Transverse colon (tissue), 4 donors: ENCODE measurements around the gene ARMC5. TPM values are rescaled to one million over a fixed set of nuclear protein-coding genes. Genes with fewer than 3 reads are reported as not detected.

Source experiments
- DNase-seq: peaks from one replicate; pipeline ENCODE4 v3.0.0-alpha.2; 2019
- H3K27ac ChIP-seq, 4 donors: fragments of 200-600 bp; sonication (generic); 2 replicates each; pipeline ENCODE4 v1.5.1; 2016 to 2018; ENCODE audit warnings: inconsistent platforms in 4 of 4
- H3K27me3 ChIP-seq: fragments of 200-600 bp; sonication (generic); 2 replicates; pipeline ENCODE4 v1.5.1; 2017; ENCODE audit warnings: inconsistent platforms
- H3K36me3 ChIP-seq, 4 donors: fragments of 200-600 bp; sonication (generic); 2 replicates each; pipeline ENCODE4 v1.5.1; 2017 to 2019; ENCODE audit warnings: inconsistent platforms in 4 of 4
- H3K4me1 ChIP-seq, 4 donors: fragments of 200-600 bp; sonication (generic); 2 replicates each; pipeline ENCODE4 v1.5.1; 2017 to 2020; ENCODE audit warnings: inconsistent platforms in 4 of 4
- H3K4me3 ChIP-seq, 4 donors: fragments of 200-600 bp; sonication (generic); 1 replicate in 1 of 4; 2 replicates in 3 of 4; pipeline versions ENCODE4 v1.5.1 to v1.6.1; 2017 to 2019; ENCODE audit warnings: inconsistent platforms in 4 of 4
- H3K9me3 ChIP-seq, 2 donors: fragments of 200-600 bp; sonication (generic); 2 replicates each; pipeline ENCODE4 v1.5.1; 2017 to 2019; ENCODE audit warnings: inconsistent platforms in 2 of 2
- CTCF ChIP-seq, 5 experiments: fragments of 200-600 bp in 3 of 5; fragments of 450-650 bp in 2 of 5; sonication (generic) in 3 of 5; IDR thresholded peaks; 1 replicate in 2 of 5; 2 replicates in 3 of 5; pipeline ENCODE4 v1.5.1; 2016 to 2017; ENCODE audit warnings: antibody characterized with exemption in 5 of 5, inconsistent platforms in 3 of 5, mild to moderate bottlenecking in 2 of 5, moderate library complexity in 1 of 5
- EP300 ChIP-seq: sonication (generic); formaldehyde crosslinking; IDR thresholded peaks from one replicate; pipeline ENCODE4 v1.6.1; 2017; ENCODE audit warnings: antibody characterized with exemption, low read depth
- POLR2A ChIP-seq: fragments of 450-650 bp; IDR thresholded peaks from one replicate; pipeline ENCODE4 v1.6.1; 2016; ENCODE audit warnings: antibody characterized with exemption, mild to moderate bottlenecking, moderate library complexity
- POLR2AphosphoS5 ChIP-seq, 3 donors: sonication (generic); formaldehyde crosslinking; IDR thresholded peaks; one replicate each; pipeline ENCODE4 v1.6.1; 2016; ENCODE audit warnings: antibody characterized with exemption in 3 of 3
- WGBS, 2 donors: methylation state at CpG; one replicate each; pipeline ENCODE4 v1.1.5; 2018; ENCODE audit warnings: low coverage in 1 of 2; 5-methylcytosine and 5-hydroxymethylcytosine counted together
- in situ Hi-C, 4 donors: fragments of 200-750 bp; cut with MboI; loops; one replicate each; pipeline versions ENCODE4 v1.15.0 to v1.15.1; 2017; ENCODE audit warnings: low sequenced_read_pairs in 3 of 4, low pct_ligation_motif_present in 1 of 4, low pct_unique_long_range_greater_than_20kb in 1 of 4
- intact Hi-C: fragments of 100-400 bp; cut with DNase I; formaldehyde crosslinking; loops from one replicate; pipeline ENCODE4 v1.15.1; 2023; ENCODE audit warnings: low total_unique reads
- total RNA-seq, 4 donors: library from RNA; depleted of rRNA; stranded (reverse); fragments of >200 nt; gene quantifications; one replicate each; pipeline ENCODE4 v1.1.0, GENCODE V29; 2016

The ARMC5 gene
- total RNA-seq, 4 donors from 2014 or later, result 3.2 to 17.6 (median 8.4) TPM

- in situ Hi-C loops (loop anchor here in 1 of 4 donors (25.0 kb wide), 1 partner anchor 89 kb away; the partner anchor contains the start of gene ITGAD), intact Hi-C loops (no loop called here)
- Histone ChIP-seq H3K36me3 (no peaks in the 10 kb centered on the region), H3K9me3 (no peaks in the 10 kb centered on the region), H3K4me1 (peaks cover 8 to 70% (median 49%) of the 10 kb centered on the region in 4 donors), H3K27ac (peak overlapping the region; percentile 86 to 93 (median 90)), H3K4me3 (peak overlapping the region in 3 of 4 donors; percentile 36 to 61 (median 40)), H3K27me3 (no peaks in the 10 kb centered on the region)
- peak; percentile 68 for DNase-seq
- WGBS, 2 donors, result 41% methylated on average over 26 of the region's 26 CpGs; no CpG with 5 or more reads in 1 of the 2 donors
- no peak for TF ChIP-seq POLR2A
- TF ChIP-seq POLR2AphosphoS5 (IDR thresholded peaks at IDR 0.05), result no peak
- no peak for TF ChIP-seq CTCF (IDR thresholded peaks at IDR 0.05)
- no peak for TF ChIP-seq EP300
These were observed 16.6 kb downstream of the ARMC5 start for GRCh38 chr16:31475946-31476302.

GRCh38 chr16:31476303-31477219, 17.3 kb downstream of the ARMC5 start:
- H3K36me3 ChIP-seq, result no peaks in the 10 kb centered on the region
- H3K27ac ChIP-seq, result peak overlapping the region; percentile 86 to 93 (median 90)
- peaks cover 1 to 65% (median 45%) of the 10 kb centered on the region in 4 donors for H3K4me1 ChIP-seq
- TF ChIP-seq EP300 (no peak), CTCF (IDR thresholded peaks at IDR 0.05) (no peak), POLR2AphosphoS5 (IDR thresholded peaks at IDR 0.05) (peak; percentile 69 to 90 (median 85)), POLR2A (peak; percentile 80)
- H3K9me3 ChIP-seq, result no peaks in the 10 kb centered on the region
- WGBS, 2 donors, result 9 to 20% methylated on average over 11 to 58 of the region's 68 CpGs
- H3K27me3 ChIP-seq, result no peaks in the 10 kb centered on the region
- peak overlapping the region; percentile 25 to 61 (median 38) for H3K4me3 ChIP-seq
- peak; percentile 96 for DNase-seq
- in situ Hi-C loops (loop anchor here in 1 of 4 donors (25.0 kb wide), 1 partner anchor 89 kb away; the partner anchor contains the start of gene ITGAD), intact Hi-C loops (no loop called here)

GRCh38 chr16:31477220-31478216, 18.2 kb downstream of the ARMC5 start:
- Histone ChIP-seq H3K4me1 (peaks cover 0 to 57% (median 39%) of the 10 kb centered on the region in 4 donors), H3K9me3 (no peaks in the 10 kb centered on the region), H3K4me3 (peak overlapping the region; percentile 25 to 61 (median 38)), H3K27me3 (no peaks in the 10 kb centered on the region), H3K27ac (peak overlapping the region; percentile 86 to 93 (median 90)), H3K36me3 (no peaks in the 10 kb centered on the region)
- peak; percentile 92 for DNase-seq
- intact Hi-C loops (no loop called here), in situ Hi-C loops (loop anchor here in 1 of 4 donors (25.0 kb wide), 1 partner anchor 90 kb away; the partner anchor contains the start of gene ITGAD)
- TF ChIP-seq POLR2AphosphoS5 (IDR thresholded peaks at IDR 0.05), result peak in 2 of 3 donors; percentile 67 to 78
- TF ChIP-seq EP300, result peak; percentile 1
- peak in 4 of 5 experiments; percentile 32 to 74 (median 52) for TF ChIP-seq CTCF (IDR thresholded peaks at IDR 0.05)
- peak; percentile 64 for TF ChIP-seq POLR2A
- 26 to 31% methylated on average over 6 to 56 of the region's 67 CpGs for WGBS, 2 donors
